Sigmoid colon (tissue), 4 donors: ENCODE measurements around the gene NRG4.

Experiments
- EP300 ChIP-seq, 4 donors: sonication (generic); formaldehyde crosslinking; IDR thresholded peaks; one replicate each; pipeline ENCODE4 v1.6.1; 2017; ENCODE audit warnings: antibody characterized with exemption in 4 of 4
- POLR2A ChIP-seq, 2 donors: fragments of 450-650 bp; IDR thresholded peaks; one replicate each; pipeline ENCODE4 v1.6.1; 2016; ENCODE audit warnings: antibody characterized with exemption in 2 of 2, mild to moderate bottlenecking in 2 of 2, moderate library complexity in 2 of 2
- TF ChIP-seq, protein P1 (sequence below), 4 experiments: fragments of 450-650 bp in 3 of 4; fragments of 200-600 bp in 1 of 4; IDR thresholded peaks; one replicate each; pipeline ENCODE4 v1.5.1; 2016 to 2019; ENCODE audit warnings: antibody characterized with exemption in 4 of 4, mild to moderate bottlenecking in 3 of 4, moderate library complexity in 2 of 4

DNA sequence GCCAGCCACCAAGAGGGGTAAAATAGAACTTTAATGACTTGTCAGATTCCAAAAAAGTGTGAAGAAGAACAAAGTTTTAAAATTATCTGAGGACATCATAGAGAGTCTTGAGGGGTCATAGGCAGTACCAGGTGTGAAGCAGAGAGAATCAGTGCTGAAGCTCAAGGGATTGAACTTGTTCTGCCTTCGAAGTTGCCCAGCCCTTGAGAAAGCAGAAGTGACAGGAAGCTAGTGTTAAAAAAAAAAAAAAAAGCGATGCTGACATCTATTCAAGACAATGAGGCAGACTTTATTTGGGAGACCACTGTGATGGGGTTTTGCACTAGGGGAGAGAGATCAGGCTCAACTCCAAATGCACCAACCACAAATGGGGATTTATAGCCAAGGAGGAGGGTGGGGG is 86.8 kb downstream of the NRG4 start:
- no peak for TF ChIP-seq POLR2A (IDR thresholded peaks at IDR 0.05)
- TF ChIP-seq, protein P1, sequence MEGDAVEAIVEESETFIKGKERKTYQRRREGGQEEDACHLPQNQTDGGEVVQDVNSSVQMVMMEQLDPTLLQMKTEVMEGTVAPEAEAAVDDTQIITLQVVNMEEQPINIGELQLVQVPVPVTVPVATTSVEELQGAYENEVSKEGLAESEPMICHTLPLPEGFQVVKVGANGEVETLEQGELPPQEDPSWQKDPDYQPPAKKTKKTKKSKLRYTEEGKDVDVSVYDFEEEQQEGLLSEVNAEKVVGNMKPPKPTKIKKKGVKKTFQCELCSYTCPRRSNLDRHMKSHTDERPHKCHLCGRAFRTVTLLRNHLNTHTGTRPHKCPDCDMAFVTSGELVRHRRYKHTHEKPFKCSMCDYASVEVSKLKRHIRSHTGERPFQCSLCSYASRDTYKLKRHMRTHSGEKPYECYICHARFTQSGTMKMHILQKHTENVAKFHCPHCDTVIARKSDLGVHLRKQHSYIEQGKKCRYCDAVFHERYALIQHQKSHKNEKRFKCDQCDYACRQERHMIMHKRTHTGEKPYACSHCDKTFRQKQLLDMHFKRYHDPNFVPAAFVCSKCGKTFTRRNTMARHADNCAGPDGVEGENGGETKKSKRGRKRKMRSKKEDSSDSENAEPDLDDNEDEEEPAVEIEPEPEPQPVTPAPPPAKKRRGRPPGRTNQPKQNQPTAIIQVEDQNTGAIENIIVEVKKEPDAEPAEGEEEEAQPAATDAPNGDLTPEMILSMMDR (IDR thresholded peaks at IDR 0.05), result no peak
- no peak for TF ChIP-seq EP300 (IDR thresholded peaks at IDR 0.05)
